GM08714 (cell line): ENCODE data around the gene NPFFR1.

Experiments used
- H3K4me3 ChIP-seq: fragments of 200-500 bp; sonication (Bioruptor generic); 2 replicates; pipeline ENCODE4 v1.5.1; 2014; ENCODE audit warnings: mild to moderate bottlenecking, low read length, inconsistent platforms
- ZNF274 ChIP-seq: IDR thresholded peaks from 2 replicates; pipeline ENCODE4 v1.6.1; 2012; ENCODE audit warnings: mild to moderate bottlenecking, low read depth, low read length

The NPFFR1 gene

DNA sequence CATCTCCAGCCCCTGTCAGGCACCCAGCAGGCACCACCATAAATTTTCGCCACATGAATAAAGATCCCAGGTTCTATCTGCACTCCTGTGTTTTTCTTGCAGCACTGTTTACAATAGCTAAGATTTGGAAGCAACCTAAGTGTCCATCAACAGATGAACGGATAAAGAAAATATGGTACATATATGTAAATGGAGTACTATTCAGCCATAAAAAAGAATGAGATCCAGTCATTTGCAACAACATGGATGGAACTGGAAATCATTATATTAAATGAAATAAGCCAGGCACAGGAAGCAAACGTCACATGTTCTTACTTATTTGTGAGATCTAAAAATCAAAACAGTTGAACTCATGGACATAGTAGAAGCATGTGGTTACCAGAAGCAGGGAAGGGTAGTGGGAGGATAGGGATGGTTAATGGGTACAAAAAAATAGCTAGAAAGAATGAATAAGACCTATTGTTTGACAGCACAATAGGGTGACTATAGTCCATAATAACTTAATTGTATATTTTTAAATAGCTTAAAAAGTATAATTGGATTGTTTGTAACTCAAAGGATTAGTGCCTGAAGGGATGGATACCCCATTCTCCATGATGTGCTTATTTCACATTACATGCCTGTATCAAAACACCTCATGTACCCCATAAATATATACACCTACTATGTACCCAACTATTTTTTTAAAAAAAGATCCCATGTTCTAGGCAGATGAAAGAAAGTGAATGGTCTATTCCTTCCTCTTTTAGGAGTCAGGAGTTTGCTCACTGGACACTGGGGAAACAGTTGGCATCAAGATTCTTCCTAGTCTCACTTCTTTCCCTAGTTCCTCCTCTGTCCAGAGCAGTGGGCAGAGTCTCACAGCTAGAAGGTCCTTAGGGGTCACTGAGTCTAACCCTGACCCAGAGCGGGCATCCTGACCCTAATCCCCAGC is 1.0 kb upstream of the NPFFR1 start:
- H3K4me3 ChIP-seq, result no peak overlapping the region
- no peak for TF ChIP-seq ZNF274

- no peak for TF ChIP-seq ZNF274
- no peak overlapping the region for H3K4me3 ChIP-seq
These were observed 746 bp downstream of the NPFFR1 start for GRCh38 chr10:70283071-70283444.

DNA sequence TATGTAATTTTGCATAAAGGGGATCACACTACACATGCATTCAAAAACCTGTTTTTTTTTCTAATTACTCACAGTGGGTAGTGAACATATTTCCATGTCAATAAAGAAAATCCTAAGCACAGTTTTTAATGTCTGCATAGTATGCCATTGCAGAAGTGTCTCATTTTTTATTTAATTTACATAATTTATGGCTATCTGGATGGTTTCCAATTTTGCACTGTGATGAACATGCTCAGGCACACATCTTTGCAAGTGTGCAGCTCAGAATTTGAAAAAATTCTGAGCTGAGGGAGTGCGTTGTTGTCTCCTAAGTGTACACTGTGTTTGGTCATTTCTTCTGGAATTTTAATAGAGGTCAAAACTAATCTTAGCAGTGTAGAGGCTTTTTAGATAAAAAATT is 2.2 kb downstream of the NPFFR1 start:
- no peak overlapping the region for H3K4me3 ChIP-seq
- no peak for TF ChIP-seq ZNF274

- H3K4me3 ChIP-seq, result no peak overlapping the region
- no peak for TF ChIP-seq ZNF274
These were observed 3.7 kb downstream of the NPFFR1 start for GRCh38 chr10:70280099-70280498.

- TF ChIP-seq ZNF274, result no peak
- no peak overlapping the region for H3K4me3 ChIP-seq
These were observed 6.3 kb downstream of the NPFFR1 start for GRCh38 chr10:70277396-70278030.

DNA sequence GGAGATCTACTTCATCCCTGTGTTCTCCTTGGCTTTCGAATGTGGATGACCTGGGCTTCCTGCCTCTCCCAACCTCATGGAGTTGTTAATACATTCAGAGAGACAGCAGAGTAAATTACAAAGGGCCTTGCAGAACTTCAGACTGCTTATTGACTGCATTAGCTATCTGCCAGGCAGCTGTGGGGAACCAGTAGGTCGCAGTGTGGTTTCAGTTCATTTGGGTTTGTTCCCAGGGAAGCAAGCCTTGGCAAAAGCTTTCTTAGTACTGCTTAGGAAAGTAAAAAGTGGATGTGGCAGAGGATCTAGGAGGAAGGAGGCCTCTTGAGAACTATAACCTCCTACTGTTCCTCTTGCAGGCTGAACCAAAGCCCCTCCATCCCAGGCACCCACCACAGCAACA is 9.2 kb downstream of the NPFFR1 start:
- no peak overlapping the region for H3K4me3 ChIP-seq
- TF ChIP-seq ZNF274, result no peak

- H3K4me3 ChIP-seq, result no peak overlapping the region
- TF ChIP-seq ZNF274, result no peak
These were observed 10.9 kb downstream of the NPFFR1 start for GRCh38 chr10:70272925-70273316.

DNA sequence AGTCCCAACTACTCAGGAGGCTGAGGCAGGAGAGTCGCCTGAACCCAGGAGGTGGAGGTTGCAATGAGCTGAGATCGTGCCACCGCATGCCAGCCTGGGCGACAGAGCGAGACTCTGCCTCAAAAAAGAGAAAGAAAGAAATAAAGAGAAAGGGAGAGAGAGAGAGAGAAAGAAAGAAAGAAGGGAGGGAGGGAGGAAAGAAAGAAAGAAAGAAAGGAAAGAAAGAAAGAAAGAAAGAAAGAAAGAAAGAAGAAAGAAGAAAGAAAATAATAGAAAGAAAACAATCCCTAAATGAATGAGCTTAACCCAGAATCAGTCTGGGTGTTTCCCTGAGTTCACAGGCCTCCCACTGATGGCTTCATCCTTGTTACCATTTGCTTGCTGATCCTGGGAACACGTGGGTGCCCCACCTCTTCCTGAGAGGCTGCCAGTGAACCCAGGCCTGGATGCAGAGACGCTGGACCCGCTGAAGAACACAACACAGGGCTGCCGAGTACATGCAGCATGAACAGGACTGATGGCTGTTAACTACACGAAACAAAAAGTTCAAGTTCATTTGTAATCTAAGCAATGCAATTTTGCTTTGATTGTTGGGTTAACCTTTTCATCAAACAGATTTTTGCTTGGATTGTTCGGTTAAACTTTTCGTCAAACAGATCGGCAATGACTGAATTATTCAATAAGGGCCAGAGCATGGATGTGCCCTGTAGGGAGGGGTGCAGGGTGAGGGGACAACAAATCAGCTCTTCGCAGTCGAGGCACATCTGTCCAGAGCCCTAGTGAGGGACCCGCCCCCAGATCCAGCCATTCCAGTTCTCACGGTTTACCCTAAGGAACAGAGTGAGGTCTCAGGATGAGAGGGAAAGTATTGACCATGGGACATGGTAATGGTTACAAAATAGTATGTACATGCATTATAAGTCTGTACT is 11.5 kb downstream of the NPFFR1 start:
- H3K4me3 ChIP-seq, result no peak overlapping the region
- no peak for TF ChIP-seq ZNF274

DNA sequence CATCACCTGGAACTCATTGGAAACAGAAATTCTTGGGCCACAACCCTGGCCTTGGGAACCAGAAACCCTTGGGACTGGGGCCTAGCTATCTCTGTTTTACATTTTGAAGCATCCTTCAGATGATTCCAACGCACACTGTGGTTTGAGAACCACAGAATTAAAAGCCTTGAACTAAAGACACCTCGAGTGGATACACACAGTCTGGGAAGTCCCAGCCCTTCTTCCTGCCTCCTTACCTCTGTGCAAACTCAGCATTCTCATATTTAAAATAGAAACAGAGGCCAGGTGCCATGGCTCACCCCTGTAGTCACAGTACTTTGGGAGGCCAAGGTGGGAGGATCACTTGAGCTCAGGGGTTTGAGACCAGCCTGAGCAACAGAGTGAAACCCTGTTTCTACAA is 12.9 kb downstream of the NPFFR1 start:
- TF ChIP-seq ZNF274, result no peak
- H3K4me3 ChIP-seq, result no peak overlapping the region

- no peak for TF ChIP-seq ZNF274
- H3K4me3 ChIP-seq, result no peak overlapping the region
These were observed 14.1 kb downstream of the NPFFR1 start for GRCh38 chr10:70269741-70270140.

GRCh38 chr10:70268376-70268775 is 15.4 kb downstream of the NPFFR1 start:
- no peak overlapping the region for H3K4me3 ChIP-seq
- no peak for TF ChIP-seq ZNF274

GRCh38 chr10:70267161-70267933 is 16.5 kb downstream of the NPFFR1 start:
- no peak for TF ChIP-seq ZNF274
- H3K4me3 ChIP-seq, result no peak overlapping the region

DNA sequence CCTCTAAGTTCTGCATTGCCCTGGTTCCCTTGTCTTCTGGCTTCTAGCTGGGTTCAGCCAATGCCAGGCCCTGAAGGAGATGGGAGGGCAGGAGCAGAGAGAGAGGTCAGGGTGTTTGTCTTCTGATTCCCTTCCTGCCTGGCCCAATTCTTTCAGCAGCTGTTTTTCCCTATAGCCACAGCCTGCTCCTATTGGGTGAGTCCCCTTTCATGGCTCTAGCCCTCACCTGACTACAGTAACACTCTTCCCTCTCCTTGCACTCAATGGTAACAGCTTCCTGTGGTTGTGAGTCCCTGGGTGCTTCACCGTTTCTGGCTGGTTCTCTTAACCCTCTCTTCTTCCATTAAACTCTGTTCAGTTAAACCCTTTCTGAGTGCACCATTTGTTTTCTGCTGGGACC is 17.1 kb downstream of the NPFFR1 start:
- no peak overlapping the region for H3K4me3 ChIP-seq
- no peak for TF ChIP-seq ZNF274

- no peak for TF ChIP-seq ZNF274
- no peak overlapping the region for H3K4me3 ChIP-seq
These were observed 17.7 kb downstream of the NPFFR1 start for GRCh38 chr10:70266056-70266455.
